H1 (cell line): ENCODE data around the gene ANKFY1. TPM values are rescaled to one million over a fixed set of nuclear protein-coding genes. Genes with fewer than 3 reads are reported as not detected.

Source experiments
- CTCF ChIA-PET: fragments of 300-600 bp; sonication (Branson Sonifier 250); formaldehyde crosslinking; loops from one replicate; lab custom pipeline; 2021; ENCODE audit not compliant: partially characterized antibody; lab: Charles Lee
- POLR2A ChIA-PET: fragments of 300-600 bp; sonication (Branson Sonifier 250); formaldehyde crosslinking; loops from one replicate; lab custom pipeline; 2021; ENCODE audit warnings: inconsistent platforms; ENCODE audit not compliant: partially characterized antibody; lab: Charles Lee
- DNase-seq, 2 experiments: peaks; one replicate each; pipeline versions ENCODE4 v3.0.0 to v3.0.0-alpha.2; 2010 to 2022; ENCODE audit warnings: low spot score in 2 of 2, low read depth in 1 of 2, mixed read lengths in 1 of 2
- FAIRE-seq: peaks from 2 replicates; lab custom pipeline; 2011; peaks lifted over from hg19 to GRCh38; lab: Jason Lieb, UNC
- H2AFZ ChIP-seq: 2 replicates; pipeline ENCODE4 v1.8.1; 2012; ENCODE audit warnings: low read length, inconsistent platforms
- H2AK5ac ChIP-seq: 2 replicates; pipeline ENCODE4 v1.6.1; 2013; ENCODE audit warnings: low read depth, low read length
- H2BK120ac ChIP-seq: replicated peaks from 2 replicates; pipeline ENCODE3; 2013; ENCODE audit warnings: low read depth, low read length, inconsistent platforms
- H2BK12ac ChIP-seq: 2 replicates; pipeline ENCODE4 v1.6.1; 2013; ENCODE audit warnings: low read depth, low read length
- H2BK15ac ChIP-seq: 2 replicates; pipeline ENCODE4 v1.6.1; 2013; ENCODE audit warnings: low read length
- H2BK20ac ChIP-seq: 2 replicates; pipeline ENCODE4 v1.6.1; 2013; ENCODE audit warnings: low read length
- H2BK5ac ChIP-seq: 2 replicates; pipeline ENCODE4 v1.6.1; 2013; ENCODE audit warnings: low read depth, low read length
- H3K14ac ChIP-seq: 2 replicates; pipeline ENCODE4 v1.6.1; 2013; ENCODE audit warnings: inconsistent platforms; ENCODE audit not compliant: insufficient read length
- H3K18ac ChIP-seq: 2 replicates; pipeline ENCODE4 v1.6.1; 2013; ENCODE audit warnings: low read length; ENCODE audit errors: extremely low read depth
- H3K23ac ChIP-seq: 2 replicates; pipeline ENCODE4 v1.6.1; 2013; ENCODE audit warnings: inconsistent platforms; ENCODE audit not compliant: insufficient read length
- H3K23me2 ChIP-seq: 2 replicates; pipeline ENCODE4 v1.6.1; 2013; ENCODE audit warnings: low read depth, low read length
- H3K27ac ChIP-seq: 2 replicates; pipeline ENCODE4 v1.6.1; 2011; ENCODE audit warnings: low read depth, low read length, inconsistent platforms
- H3K27me3 ChIP-seq, 4 experiments: replicated peaks in 1 of 4; 1 replicate in 1 of 4; 2 replicates in 3 of 4; pipeline versions ENCODE4 v1.6.1 to v1.8.1; 2011 to 2013; ENCODE audit warnings: low read length in 3 of 4, mild to moderate bottlenecking in 3 of 4, inconsistent platforms in 2 of 4, mixed read lengths in 2 of 4, moderate library complexity in 1 of 4; ENCODE audit not compliant: control insufficient read depth in 3 of 4, insufficient read depth in 3 of 4; ENCODE audit errors: extremely low read depth in 1 of 4
- H3K36me3 ChIP-seq, 4 experiments: 2 replicates each; pipeline versions ENCODE4 v1.6.1 to v1.8.1; 2011 to 2013; ENCODE audit warnings: mild to moderate bottlenecking in 4 of 4, low read length in 3 of 4, moderate library complexity in 2 of 4, control low read depth in 1 of 4, inconsistent platforms in 1 of 4; ENCODE audit not compliant: insufficient read depth in 4 of 4, control insufficient read depth in 2 of 4
- H3K4ac ChIP-seq: replicated peaks from 2 replicates; pipeline ENCODE3; 2013; ENCODE audit warnings: low read length, low read depth, mixed read lengths, inconsistent platforms; ENCODE audit not compliant: insufficient read length
- H3K4me1 ChIP-seq, 4 experiments: replicated peaks in 1 of 4; 1 replicate in 1 of 4; 2 replicates in 3 of 4; pipeline versions ENCODE4 v1.6.1 to v1.8.1; 2011 to 2013; ENCODE audit warnings: low read length in 3 of 4, inconsistent platforms in 2 of 4, mixed read lengths in 1 of 4; ENCODE audit not compliant: insufficient read depth in 4 of 4, control insufficient read depth in 3 of 4
- H3K4me2 ChIP-seq, 2 experiments: 2 replicates each; pipeline versions ENCODE4 v1.6.1 to v1.8.1; 2011 to 2013; ENCODE audit warnings: low read depth in 2 of 2, low read length in 2 of 2, control low read depth in 1 of 2, inconsistent platforms in 1 of 2, mild to moderate bottlenecking in 1 of 2; ENCODE audit not compliant: insufficient read depth in 1 of 2
- H3K4me3 ChIP-seq, 4 experiments: fragments of 200-600, 300-600 bp in 1 of 4; sonication (generic), shearing (Covaris generic), sonication (Bioruptor Twin) in 1 of 4; 2 replicates each; pipeline versions ENCODE4 v1.5.1 to v1.8.1; 2011 to 2016; ENCODE audit warnings: low read length in 4 of 4, low read depth in 3 of 4, control low read depth in 2 of 4, inconsistent platforms in 2 of 4, mild to moderate bottlenecking in 2 of 4, mixed read lengths in 1 of 4, moderate library complexity in 1 of 4; ENCODE audit not compliant: insufficient read depth in 2 of 4; ENCODE audit errors: extremely low read depth in 1 of 4
- H3K56ac ChIP-seq: replicated peaks from 2 replicates; pipeline ENCODE3; 2013; ENCODE audit warnings: low read depth, mild to moderate bottlenecking, mixed read lengths, low read length, inconsistent platforms; ENCODE audit not compliant: insufficient read length
- H3K79me1 ChIP-seq: 2 replicates; pipeline ENCODE4 v1.6.1; 2013; ENCODE audit warnings: low read depth, low read length, control low read depth
- H3K79me2 ChIP-seq, 2 experiments: 2 replicates each; pipeline versions ENCODE4 v1.6.1 to v1.8.1; 2012 to 2013; ENCODE audit warnings: low read length in 2 of 2, mild to moderate bottlenecking in 2 of 2, inconsistent platforms in 1 of 2; ENCODE audit not compliant: insufficient read depth in 2 of 2, control insufficient read depth in 1 of 2
- H3K9ac ChIP-seq, 4 experiments: replicated peaks in 1 of 4; 1 replicate in 1 of 4; 2 replicates in 3 of 4; pipeline versions ENCODE4 v1.6.1 to v1.8.1; 2011 to 2013; ENCODE audit warnings: low read depth in 3 of 4, low read length in 3 of 4, control low read depth in 2 of 4, mild to moderate bottlenecking in 2 of 4, moderate library complexity in 2 of 4, inconsistent platforms in 1 of 4; ENCODE audit errors: extremely low read depth in 1 of 4
- H3K9me3 ChIP-seq, 2 experiments: 2 replicates each; pipeline versions ENCODE4 v1.6.1 to v1.8.1; 2012 to 2013; ENCODE audit warnings: mild to moderate bottlenecking in 2 of 2, moderate library complexity in 2 of 2, control low read depth in 1 of 2, inconsistent platforms in 1 of 2, low read depth in 1 of 2, low read length in 1 of 2, mixed read lengths in 1 of 2; ENCODE audit not compliant: insufficient read depth in 2 of 2
- H4K20me1 ChIP-seq, 2 experiments: replicated peaks in 1 of 2; 2 replicates each; pipeline versions ENCODE3 to v1.8.1; 2011 to 2013; ENCODE audit warnings: inconsistent platforms in 2 of 2, low read length in 2 of 2, mild to moderate bottlenecking in 1 of 2; ENCODE audit not compliant: insufficient read depth in 2 of 2, control insufficient read depth in 1 of 2
- H4K5ac ChIP-seq: 2 replicates; pipeline ENCODE4 v1.6.1; 2013; ENCODE audit warnings: low read length, low read depth, mixed read lengths, inconsistent platforms; ENCODE audit not compliant: insufficient read length
- H4K8ac ChIP-seq: 2 replicates; pipeline ENCODE4 v1.8.0; 2013; ENCODE audit warnings: mild to moderate bottlenecking, moderate library complexity, low read length, inconsistent platforms; ENCODE audit not compliant: insufficient read depth; ENCODE audit errors: extremely low read depth
- H4K91ac ChIP-seq: replicated peaks from 2 replicates; pipeline ENCODE3; 2013; ENCODE audit warnings: low read length, mixed read lengths, inconsistent platforms; ENCODE audit not compliant: insufficient read length
- CEBPB ChIP-seq: IDR thresholded peaks from 2 replicates; pipeline ENCODE4 v1.6.1; 2012; ENCODE audit warnings: low read depth, low read length
- CTCF ChIP-seq, 3 experiments: IDR thresholded peaks; 1 replicate in 2 of 3; 2 replicates in 1 of 3; pipeline versions ENCODE4 v1.5.1 to v1.6.1; 2011; ENCODE audit warnings: low read length in 3 of 3, mild to moderate bottlenecking in 3 of 3, inconsistent platforms in 2 of 3, low read depth in 1 of 3, moderate library complexity in 1 of 3; ENCODE audit not compliant: insufficient read depth in 1 of 3; ENCODE audit errors: control extremely low read depth in 1 of 3
- E2F6 ChIP-seq: IDR thresholded peaks from 2 replicates; pipeline ENCODE4 v1.6.1; 2012; ENCODE audit warnings: inconsistent platforms
- JUN ChIP-seq: IDR thresholded peaks from 2 replicates; pipeline ENCODE4 v1.6.1; 2011; ENCODE audit warnings: low read depth, mild to moderate bottlenecking, improper control_type of control experiment, low read length
- MAFK ChIP-seq: IDR thresholded peaks from 2 replicates; pipeline ENCODE4 v1.6.1; 2012; ENCODE audit warnings: low read depth, mild to moderate bottlenecking, improper control_type of control experiment, low read length
- SP1 ChIP-seq: IDR thresholded peaks from 2 replicates; pipeline ENCODE4 v1.6.1; 2011; ENCODE audit warnings: low read depth, low read length
- YY1 ChIP-seq: IDR thresholded peaks from 2 replicates; pipeline ENCODE4 v1.6.1; 2011; ENCODE audit warnings: low read depth, mild to moderate bottlenecking, low read length
- ZNF274 ChIP-seq: IDR thresholded peaks from 2 replicates; pipeline ENCODE4 v1.7.0; 2012; ENCODE audit warnings: low read length, borderline replicate concordance; ENCODE audit errors: extremely low read depth
- WGBS, 2 experiments: shearing (Covaris generic) in 1 of 2; methylation state at CpG; one replicate each; pipeline versions ENCODE4 v1.1.6 to v1.1.7; 2013 to 2015; ENCODE audit warnings: low lambda C conversion rate in 2 of 2, mixed read lengths in 2 of 2, inconsistent platforms in 1 of 2, low coverage in 1 of 2, missing lambda C conversion rate in 1 of 2; ENCODE audit not compliant: insufficient replicate concordance in 2 of 2, insufficient coverage in 1 of 2, insufficient read length in 1 of 2; ENCODE audit errors: extremely low coverage in 1 of 2, missing lambda C conversion rate in 1 of 2; 5-methylcytosine and 5-hydroxymethylcytosine counted together
- polyA plus RNA-seq, 7 experiments: library from polyadenylated mRNA; depleted of rRNA in 3 of 7; stranded (reverse) in 5 of 7; unstranded in 2 of 7; fragments of >200 nt in 5 of 7; fragments of 200-250 nt in 2 of 7; gene quantifications; 1 replicate in 5 of 7; 2 replicates in 1 of 7; 4 replicates in 1 of 7; pipeline versions ENCODE4 v1.2.1 to v1.2.3, GENCODE V29; 2011 to 2013; ENCODE audit warnings: missing spikeins in 2 of 7, mixed read lengths in 2 of 7
- total RNA-seq: library from RNA; stranded (reverse); fragmentation: NEBNext Ultra II Directional; extraction: Animal tissue kit (Norgen Biotek cat#: 25700); gene quantifications from 2 replicates; pipeline ENCODE4 v1.2.1, GENCODE V29; 2021

Gene ANKFY1
- total and polyA plus RNA-seq, 2 of the 8 experiments (the other 6 are each of a cell fraction or from before 2014, with no cell fraction given) = 28.3 to 45.3 TPM

GRCh38 chr17:4162321-4162720 lies 101.5 kb downstream of the ANKFY1 start:
- POLR2A ChIA-PET = interaction anchor here (0.8 to 12.0 kb wide), 5 partner anchors 17 to 234 kb away, joined by 3 to 117 read pairs (median 3); partner anchors contain the start of genes CYB5D2 and ZZEF1
- Histone ChIP-seq H2AK5ac (no peak overlapping the region), H3K23ac (no peak overlapping the region), H2BK12ac (no peak overlapping the region), H3K36me3 (peaks cover 2 to 19% (median 8%) of the 10 kb centered on the region in 4 experiments), H4K91ac (no peak overlapping the region), H3K9ac (no peak overlapping the region), H3K4me1 (peaks cover 0 to 6% (median 2%) of the 10 kb centered on the region in 4 experiments; a peak in 4 of 7 replicates), H2BK120ac (no peak overlapping the region), H3K4me2 (no peak overlapping the region), H3K79me2 (no peaks in the 10 kb centered on the region), H3K56ac (no peak overlapping the region), H2BK5ac (no peak overlapping the region), H3K27ac (no peak overlapping the region), H2BK15ac (no peak overlapping the region), H3K27me3 (no peaks in the 10 kb centered on the region; a peak in 1 of 7 replicates), H3K79me1 (no peaks in the 10 kb centered on the region), H4K20me1 (peaks cover 0 to 3% of the 10 kb centered on the region in 2 experiments), H2AFZ (no peak overlapping the region), H3K9me3 (no peaks in the 10 kb centered on the region), H3K18ac (no peak overlapping the region), H4K5ac (no peak overlapping the region), H4K8ac (no peak overlapping the region), H3K4ac (no peak overlapping the region), H2BK20ac (no peak overlapping the region), H3K4me3 (no peak overlapping the region), H3K14ac (no peak overlapping the region), H3K23me2 (no peaks in the 10 kb centered on the region)
- 82% methylated on average over 6 of the region's 6 CpGs; no CpG with 5 or more reads in 1 of the 2 experiments for WGBS, 2 experiments
- DNase-seq = no peak
- CTCF ChIA-PET = interaction anchor here (1.1 to 2.7 kb wide), 7 partner anchors 8 to 259 kb away, joined by 3 to 10 read pairs (median 4); no protein-coding TSS in a partner anchor
- TF ChIP-seq ZNF274 = no peak
- TF ChIP-seq JUN = no peak
- TF ChIP-seq SP1 = no peak
- no peak for TF ChIP-seq CEBPB
- TF ChIP-seq YY1 = no peak
- TF ChIP-seq E2F6 = no peak
- TF ChIP-seq CTCF (IDR thresholded peaks at IDR 0.05; ENCODE audit: control extremely low read depth in 1 of 3, insufficient read depth in 1 of 3, low read depth in 1 of 3, low read length in 3 of 3) = no peak
- TF ChIP-seq MAFK = no peak
- FAIRE-seq = no peak
